Thyroid gland (tissue), 4 donors: ENCODE measurements around the gene NFILZ. TPM values are rescaled to one million over a fixed set of nuclear protein-coding genes. Genes with fewer than 3 reads are reported as not detected.

Experiments used
- DNase-seq, 2 donors: peaks; one replicate each; pipeline ENCODE4 v3.0.0-alpha.2; 2019
- H3K27ac ChIP-seq, 3 donors: fragments of 200-600 bp; sonication (generic); 1 replicate in 2 of 3; 2 replicates in 1 of 3; pipeline ENCODE4 v1.5.1; 2016 to 2019; ENCODE audit warnings: mild to moderate bottlenecking in 1 of 3, moderate library complexity in 1 of 3
- H3K27me3 ChIP-seq: fragments of 200-600 bp; sonication (generic); one replicate; pipeline ENCODE4 v1.5.1; 2019
- H3K36me3 ChIP-seq, 2 donors: fragments of 200-600 bp; sonication (generic); one replicate each; pipeline ENCODE4 v1.5.1; 2016 to 2019
- H3K4me1 ChIP-seq, 2 donors: fragments of 200-600 bp; sonication (generic); one replicate each; pipeline ENCODE4 v1.5.1; 2017 to 2019
- H3K4me3 ChIP-seq, 3 donors: fragments of 200-600 bp; sonication (generic); replicated peaks in 1 of 3; 1 replicate in 2 of 3; 2 replicates in 1 of 3; pipeline ENCODE4 v1.5.1; 2016; ENCODE audit warnings: mild to moderate bottlenecking in 1 of 3
- H3K9me3 ChIP-seq: fragments of 200-600 bp; sonication (generic); one replicate; pipeline ENCODE4 v1.5.1; 2017
- CTCF ChIP-seq, 6 experiments: fragments of 200-600 bp in 3 of 6; fragments of 450-650 bp in 3 of 6; sonication (generic) in 3 of 6; IDR thresholded peaks; one replicate each; pipeline ENCODE4 v1.5.1; 2016 to 2019; ENCODE audit warnings: antibody characterized with exemption in 6 of 6, mild to moderate bottlenecking in 2 of 6, inconsistent platforms in 1 of 6, moderate library complexity in 1 of 6
- POLR2A ChIP-seq, 2 donors: fragments of 450-650 bp; IDR thresholded peaks; one replicate each; pipeline ENCODE4 v1.6.1; 2017; ENCODE audit warnings: antibody characterized with exemption in 2 of 2, mild to moderate bottlenecking in 2 of 2, moderate library complexity in 1 of 2
- WGBS, 2 donors: methylation state at CpG; one replicate each; pipeline ENCODE4 v1.1.5; 2017; 5-methylcytosine and 5-hydroxymethylcytosine counted together
- intact Hi-C: fragments of 100-400 bp; cut with DNase I; formaldehyde crosslinking; loops from one replicate; pipeline ENCODE4 v1.15.1; 2023
- total RNA-seq, 4 donors: library from RNA; depleted of rRNA; stranded (reverse); fragments of >200 nt; gene quantifications; one replicate each; pipeline ENCODE4 v1.2.3, GENCODE V29; 2016

The NFILZ gene
- total RNA-seq, 4 donors from 2014 or later = not detected

DNA sequence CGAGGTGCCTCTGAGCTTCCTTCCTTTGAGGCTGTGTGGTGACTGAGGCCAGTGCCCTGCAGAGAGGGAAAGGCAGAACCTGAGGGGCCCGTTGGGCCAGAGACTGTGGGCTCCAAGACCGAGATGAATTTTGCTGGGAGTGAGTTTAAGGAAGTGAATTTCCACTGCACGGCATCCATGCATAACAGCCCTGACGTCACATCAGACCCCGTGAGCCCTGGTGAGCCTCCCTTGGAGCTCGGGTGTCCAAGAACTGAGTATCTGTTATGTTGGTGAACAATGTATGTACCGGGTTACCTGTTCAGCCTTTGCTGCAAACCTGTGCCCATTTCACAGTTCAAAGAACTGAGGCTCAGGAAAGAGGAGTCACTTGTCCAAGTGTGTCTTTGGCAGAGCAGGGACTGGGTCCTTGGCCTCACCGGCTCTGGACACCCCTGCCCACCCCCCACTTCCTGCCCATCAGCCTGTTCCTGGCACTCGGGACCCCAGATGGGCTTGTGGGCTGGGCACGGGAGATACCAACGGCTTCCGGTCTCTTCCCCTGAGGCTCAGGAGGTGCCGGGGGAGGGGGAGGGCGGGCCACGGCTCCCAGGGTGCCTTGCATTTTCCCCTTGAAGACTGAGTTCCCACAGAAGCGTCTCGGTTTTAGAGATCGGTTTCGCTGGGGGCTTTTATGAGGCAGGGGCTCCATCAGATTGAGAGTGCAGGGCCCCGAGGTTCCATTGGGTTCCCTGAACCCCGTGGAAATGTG is 33.7 kb downstream of the NFILZ start:
- no peak overlapping the region for H3K4me3 ChIP-seq
- TF ChIP-seq CTCF (IDR thresholded peaks at IDR 0.05) (no peak), POLR2A (IDR thresholded peaks at IDR 0.05) (no peak)
- no peaks in the 10 kb centered on the region for H3K4me1 ChIP-seq
- WGBS, 2 donors = 46 to 51% methylated on average over 8 to 19 of the region's 22 CpGs
- no peak overlapping the region for H3K27ac ChIP-seq
- H3K27me3 ChIP-seq = no peaks in the 10 kb centered on the region
- intact Hi-C loops = no loop called here
- DNase-seq = no peak
- H3K9me3 ChIP-seq = no peaks in the 10 kb centered on the region
- H3K36me3 ChIP-seq = no peaks in the 10 kb centered on the region

DNA sequence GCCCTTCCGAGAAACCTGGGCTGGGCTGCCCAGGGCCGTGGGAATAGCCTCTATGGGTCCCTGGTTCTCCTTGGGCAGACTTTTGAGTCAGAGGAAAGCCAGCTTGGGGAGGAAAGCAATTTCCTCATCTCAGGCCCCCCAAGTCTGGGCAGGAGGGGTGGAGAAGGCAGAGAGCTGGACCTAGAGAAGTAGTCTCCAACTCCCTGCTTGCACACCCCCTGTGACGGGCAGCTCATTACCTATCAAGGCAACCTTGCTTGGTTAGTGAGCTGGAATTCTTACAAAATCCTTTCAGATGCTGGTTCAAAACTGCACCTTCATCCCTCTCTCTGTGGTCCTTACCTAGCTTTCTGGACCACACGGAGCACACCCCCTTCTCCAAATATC is 34.2 kb downstream of the NFILZ start:
- intact Hi-C loops = no loop called here
- Histone ChIP-seq H3K4me1 (no peaks in the 10 kb centered on the region), H3K9me3 (no peaks in the 10 kb centered on the region), H3K36me3 (no peaks in the 10 kb centered on the region), H3K27me3 (no peaks in the 10 kb centered on the region), H3K4me3 (no peak overlapping the region), H3K27ac (no peak overlapping the region)
- DNase-seq = no peak
- WGBS, 2 donors = 72 to 95% methylated on average over 2 to 4 of the region's 4 CpGs
- TF ChIP-seq POLR2A (IDR thresholded peaks at IDR 0.05) = no peak
- no peak for TF ChIP-seq CTCF (IDR thresholded peaks at IDR 0.05)

DNA sequence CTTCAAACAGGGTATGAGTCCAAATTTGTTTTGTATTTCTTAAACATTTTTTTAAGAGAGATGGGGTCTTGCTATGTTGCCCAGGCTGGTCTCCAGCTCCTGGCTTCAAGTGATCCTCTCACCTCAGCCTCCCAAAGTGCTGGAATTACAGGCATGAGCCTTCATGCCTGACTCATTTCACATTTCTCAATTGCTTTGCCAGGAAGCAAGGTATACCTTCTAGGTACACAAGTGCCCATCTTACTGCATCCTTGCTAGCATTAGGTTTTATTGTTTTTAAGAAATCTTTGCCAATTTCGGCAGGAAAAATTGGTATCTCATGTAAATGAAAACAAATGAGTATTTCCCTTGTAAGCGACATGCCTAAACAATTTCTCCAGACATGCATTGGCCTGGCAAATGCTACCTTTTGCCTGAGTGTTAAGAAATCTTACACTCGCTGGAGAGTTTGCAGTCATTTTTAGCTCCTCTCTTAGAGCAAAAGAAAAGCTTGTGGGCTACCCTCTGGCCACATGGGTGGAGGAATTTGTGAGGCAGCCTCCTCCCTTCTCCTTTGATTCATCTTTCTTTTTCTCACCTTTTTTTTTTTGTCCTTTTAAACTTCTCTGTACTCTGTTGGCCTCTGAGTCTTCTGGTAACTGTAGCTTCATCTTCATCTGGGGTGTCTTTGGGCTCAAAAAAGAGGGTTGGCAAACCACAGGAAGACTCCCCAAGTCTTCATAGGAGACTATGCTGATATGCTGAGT is 35.2 kb downstream of the NFILZ start:
- TF ChIP-seq POLR2A (IDR thresholded peaks at IDR 0.05) = no peak
- TF ChIP-seq CTCF (IDR thresholded peaks at IDR 0.05) = no peak
- Histone ChIP-seq H3K4me3 (no peak overlapping the region), H3K27ac (no peak overlapping the region), H3K4me1 (no peaks in the 10 kb centered on the region), H3K27me3 (no peaks in the 10 kb centered on the region), H3K36me3 (no peaks in the 10 kb centered on the region), H3K9me3 (no peaks in the 10 kb centered on the region)
- WGBS, 2 donors = 83% methylated on average over 3 of the region's 3 CpGs
- intact Hi-C loops = no loop called here
- no peak for DNase-seq

- H3K4me1 ChIP-seq = no peaks in the 10 kb centered on the region
- no peak overlapping the region for H3K4me3 ChIP-seq
- 76 to 80% methylated on average over 9 of the region's 9 CpGs for WGBS, 2 donors
- no peaks in the 10 kb centered on the region for H3K9me3 ChIP-seq
- no peak for DNase-seq
- H3K36me3 ChIP-seq = no peaks in the 10 kb centered on the region
- TF ChIP-seq CTCF (IDR thresholded peaks at IDR 0.05) = no peak
- no peak for TF ChIP-seq POLR2A (IDR thresholded peaks at IDR 0.05)
- H3K27me3 ChIP-seq = no peaks in the 10 kb centered on the region
- H3K27ac ChIP-seq = no peak overlapping the region
- intact Hi-C loops = no loop called here
Observed at GRCh38 chr19:8666814-8667405, 36.5 kb downstream of the NFILZ start.
